Hypothalamus (tissue), 51 donors: ENCODE results near the gene JAZF1.
"Not testable (repeated sequence)": the region's sequence is repeated elsewhere in the genome, so short reads cannot be mapped to it uniquely, and the experiment has no call there.

Experiments used
- DNase-seq, 51 donors: peaks; one replicate each; lab custom pipeline; 2025; lab: John Stamatoyannopoulos, UW

The JAZF1 gene

DNA sequence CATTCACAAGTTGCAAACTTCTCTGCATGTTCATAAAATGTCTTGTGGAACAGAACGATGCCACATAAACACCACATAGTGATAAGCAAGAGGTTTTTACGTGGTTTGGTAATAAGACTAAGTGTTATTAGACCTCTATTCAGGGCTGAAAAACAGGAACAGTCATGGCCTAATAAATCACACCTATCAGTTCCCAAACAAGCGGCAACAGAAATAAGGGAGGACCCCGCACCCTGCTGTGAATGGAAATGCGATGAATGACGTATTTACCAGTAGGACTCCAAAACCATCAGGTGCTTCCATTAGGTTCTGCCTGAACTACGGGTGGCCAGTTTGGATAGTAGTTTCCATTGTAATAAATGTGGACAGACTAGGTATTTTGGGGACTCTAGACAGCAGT is 311.5 kb downstream of the JAZF1 start:
- DNase-seq, result no peak

DNA sequence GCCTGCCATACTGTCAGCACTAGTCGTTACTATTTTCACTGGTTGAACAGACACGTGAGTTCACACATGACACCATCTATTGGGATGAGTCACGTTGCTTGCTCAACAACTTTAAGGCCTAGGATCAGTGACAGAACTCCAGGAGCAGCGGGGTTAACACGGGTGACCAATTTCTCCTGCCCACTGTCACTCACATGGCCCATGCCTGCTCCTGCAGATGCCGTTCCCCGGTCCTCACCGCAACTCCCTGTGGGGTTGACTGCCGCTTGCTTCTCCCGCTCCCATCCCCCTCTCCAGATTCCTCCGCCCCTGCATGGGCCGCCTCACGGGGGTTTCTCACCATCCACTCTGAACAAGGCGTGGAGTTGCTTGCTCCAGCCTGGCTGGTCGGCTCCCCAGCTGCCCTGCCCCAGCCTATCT is 312.5 kb downstream of the JAZF1 start:
- no peak for DNase-seq

DNA sequence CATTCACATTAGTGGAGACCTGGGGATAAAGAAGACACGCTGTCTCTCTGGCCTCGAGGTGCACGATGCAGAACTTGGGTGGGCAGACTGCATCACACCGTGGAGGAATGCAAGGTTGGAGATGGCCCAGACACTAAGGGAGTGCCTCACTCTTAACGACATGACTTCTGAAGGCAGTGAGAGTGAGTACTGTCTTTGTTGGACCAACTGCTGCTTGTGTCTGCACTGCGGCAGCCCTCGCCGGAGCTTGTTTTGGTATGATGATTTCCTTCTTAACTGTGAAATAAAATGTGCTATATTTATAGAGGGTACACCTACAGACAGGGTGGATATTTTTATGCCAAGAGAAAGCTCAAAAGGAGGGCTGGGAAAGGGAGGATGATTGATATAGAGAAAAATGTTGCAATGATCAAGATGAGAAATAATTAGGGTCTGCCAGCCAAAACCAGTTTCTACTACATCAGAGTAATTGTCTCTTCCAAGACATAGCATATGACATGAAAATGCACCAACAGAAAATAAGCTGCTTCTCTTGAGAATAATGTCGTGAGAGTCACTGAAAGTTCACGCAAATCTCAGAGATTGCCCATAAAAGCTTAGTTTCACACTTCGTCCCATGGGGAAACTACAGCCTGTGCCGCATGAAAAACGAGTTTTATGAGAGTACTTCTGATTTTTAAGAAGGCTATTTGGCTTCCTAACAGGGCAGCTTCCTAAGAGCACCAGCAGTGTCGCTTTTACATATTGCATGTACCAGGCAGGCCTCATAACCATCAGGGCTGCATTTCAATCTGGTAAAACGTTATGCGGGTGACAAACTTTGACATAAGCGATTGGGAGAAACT is 313.5 kb downstream of the JAZF1 start:
- peak in 1 of 51 donors; percentile 32 for DNase-seq

DNA sequence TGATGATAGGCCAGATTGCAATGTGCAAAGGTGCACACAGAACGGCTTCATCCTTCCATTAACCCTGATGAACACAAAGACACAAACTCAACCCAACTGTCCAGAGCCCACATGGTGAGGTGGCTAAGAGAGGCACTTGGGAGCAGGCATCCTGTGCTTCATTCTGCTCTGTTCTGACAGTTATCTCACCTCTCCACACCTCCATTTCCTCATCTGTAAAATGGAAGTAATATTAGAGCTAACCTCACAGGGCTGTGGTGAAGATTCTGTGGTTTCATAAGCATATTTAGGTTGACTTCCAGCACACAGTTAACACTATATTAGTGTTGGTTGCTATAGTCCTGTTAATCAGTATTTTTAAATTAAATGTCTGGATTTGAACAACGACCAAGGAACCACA is 314.3 kb downstream of the JAZF1 start:
- no peak for DNase-seq

DNA sequence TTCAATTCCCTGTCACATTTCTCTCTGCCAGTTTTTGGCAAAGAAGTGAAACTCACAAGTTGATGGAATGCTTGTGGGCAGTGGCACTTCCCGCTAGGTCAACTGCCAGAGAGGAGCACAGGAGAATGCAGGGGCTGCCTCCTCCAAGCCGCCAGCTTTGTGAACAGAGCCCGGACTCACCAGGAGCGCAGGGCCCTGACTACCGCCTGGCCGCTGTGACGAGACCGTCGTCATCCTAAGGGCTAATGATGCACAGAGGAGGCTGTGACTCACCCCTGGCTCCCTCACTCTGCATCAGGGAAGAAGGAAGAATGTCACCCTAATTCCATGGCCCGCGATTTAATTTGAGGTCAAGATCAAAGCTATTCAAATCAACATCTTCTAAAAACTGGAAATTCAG is 316.7 kb downstream of the JAZF1 start:
- peak in 6 of 51 donors; percentile 4 to 36 (median 26) for DNase-seq

DNA sequence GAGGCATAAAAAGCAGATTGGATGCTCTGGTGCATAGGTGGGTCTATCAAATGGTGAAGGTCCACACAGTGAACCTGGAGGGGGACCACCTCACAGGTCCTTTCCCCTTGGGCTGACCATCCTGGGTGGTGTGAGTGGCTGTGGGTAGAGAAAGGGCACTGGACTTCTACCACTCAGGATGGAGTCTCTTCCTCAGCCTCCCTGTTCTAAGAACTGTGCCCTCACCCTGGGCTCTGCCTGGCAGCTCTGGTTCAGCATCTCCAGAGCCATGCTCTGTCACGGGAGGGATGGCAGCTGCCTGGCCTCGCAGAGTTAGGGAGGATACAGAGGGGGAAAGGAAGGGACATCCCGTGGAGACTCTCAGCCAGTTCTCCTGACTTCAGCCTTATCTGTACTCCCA is 318.8 kb downstream of the JAZF1 start:
- no peak for DNase-seq

DNA sequence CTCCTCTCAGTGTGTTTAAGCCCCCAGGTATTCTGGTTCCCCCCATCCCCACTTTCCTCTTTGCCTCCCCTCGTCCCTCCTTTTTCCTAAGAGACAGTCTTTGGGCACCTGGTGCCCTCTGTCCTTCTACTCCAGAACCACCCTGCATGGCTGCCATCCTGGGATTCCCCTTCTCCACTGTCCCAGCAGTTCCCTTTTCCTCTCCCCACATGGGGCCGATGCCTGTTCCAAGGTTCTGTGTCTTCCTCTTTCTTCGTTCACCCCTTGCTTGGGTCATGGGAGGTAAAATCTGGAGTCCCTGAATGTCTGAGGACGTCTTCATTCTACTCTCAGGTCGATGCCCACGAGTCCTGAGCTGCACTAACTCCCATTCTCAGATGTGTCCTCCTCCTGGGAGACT is 319.8 kb downstream of the JAZF1 start:
- DNase-seq, result no peak

DNA sequence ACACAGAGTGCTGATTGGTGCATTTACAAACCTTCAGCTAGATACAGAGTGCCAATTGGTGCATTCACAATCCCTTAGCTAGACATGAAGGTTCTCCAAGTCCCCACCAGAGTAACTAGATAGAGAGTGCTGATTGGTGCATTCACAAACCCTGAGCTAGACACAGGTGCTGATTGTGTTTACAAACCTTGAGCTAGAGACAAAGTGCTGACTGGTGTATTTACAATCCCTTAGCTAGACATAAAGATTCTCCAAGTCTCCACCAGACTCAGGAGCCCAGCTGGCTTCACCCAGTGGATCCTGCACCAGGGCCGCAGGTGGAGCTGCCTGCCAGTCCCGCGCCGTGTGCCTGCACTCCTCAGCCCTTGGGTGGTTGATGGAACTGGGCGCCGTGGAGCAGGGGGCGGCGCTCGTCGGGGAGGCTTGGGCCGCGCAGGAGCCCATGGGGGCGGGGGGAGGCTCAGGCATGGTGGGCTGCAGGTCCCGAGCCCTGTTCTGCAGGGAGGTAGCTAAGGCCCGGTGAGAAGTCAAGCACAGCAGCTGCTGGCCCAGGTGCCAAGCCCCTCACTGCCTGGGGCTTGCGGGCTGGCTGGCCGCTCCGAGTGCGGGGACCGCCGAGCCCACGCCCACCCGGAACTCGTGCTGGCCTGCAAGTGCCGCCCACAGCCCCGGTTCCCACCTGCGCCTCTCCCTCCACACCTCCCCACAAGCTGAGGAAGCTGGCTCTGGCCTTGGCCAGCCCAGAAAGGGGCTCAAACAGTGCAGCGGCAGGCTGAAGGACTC is 323.7 kb downstream of the JAZF1 start:
- DNase-seq, result not testable (repeated sequence)

DNA sequence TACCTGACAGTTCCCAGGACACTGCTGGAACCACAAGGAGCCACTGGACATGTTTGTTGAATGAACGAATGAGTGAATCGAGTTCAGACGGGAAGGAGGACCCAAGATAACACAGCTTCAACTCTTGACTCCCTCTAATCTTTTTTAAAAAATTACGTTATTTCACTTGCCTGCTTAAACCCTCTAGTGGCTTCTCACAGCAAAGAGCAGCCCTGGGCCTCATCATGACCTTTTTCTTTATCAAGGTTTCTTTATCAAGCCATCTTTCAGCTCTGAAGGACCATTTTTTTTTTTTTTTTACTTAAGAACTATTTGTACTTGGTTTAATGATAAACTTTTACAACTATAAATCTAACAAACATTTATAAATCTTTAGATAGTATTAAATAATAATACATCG is 330.1 kb downstream of the JAZF1 start:
- no peak for DNase-seq

DNA sequence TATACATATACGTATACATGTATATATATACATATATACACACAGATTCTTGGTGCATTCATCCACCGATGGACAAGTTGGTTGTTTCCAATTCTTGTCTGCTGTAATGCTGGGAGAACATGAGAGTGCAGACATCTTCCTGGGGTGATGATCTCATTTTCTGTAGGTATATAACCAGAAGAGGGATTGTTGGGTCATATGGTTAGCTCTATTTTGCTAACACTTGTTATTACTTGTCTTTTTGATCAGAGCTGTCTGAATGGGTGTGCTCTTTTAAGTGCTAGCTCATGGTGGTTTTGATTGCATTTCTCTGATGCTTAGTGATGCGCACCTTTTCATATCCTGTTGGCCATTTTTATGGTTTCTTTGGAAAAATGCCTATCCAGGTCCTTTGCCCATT is 334.2 kb downstream of the JAZF1 start:
- no peak for DNase-seq

DNA sequence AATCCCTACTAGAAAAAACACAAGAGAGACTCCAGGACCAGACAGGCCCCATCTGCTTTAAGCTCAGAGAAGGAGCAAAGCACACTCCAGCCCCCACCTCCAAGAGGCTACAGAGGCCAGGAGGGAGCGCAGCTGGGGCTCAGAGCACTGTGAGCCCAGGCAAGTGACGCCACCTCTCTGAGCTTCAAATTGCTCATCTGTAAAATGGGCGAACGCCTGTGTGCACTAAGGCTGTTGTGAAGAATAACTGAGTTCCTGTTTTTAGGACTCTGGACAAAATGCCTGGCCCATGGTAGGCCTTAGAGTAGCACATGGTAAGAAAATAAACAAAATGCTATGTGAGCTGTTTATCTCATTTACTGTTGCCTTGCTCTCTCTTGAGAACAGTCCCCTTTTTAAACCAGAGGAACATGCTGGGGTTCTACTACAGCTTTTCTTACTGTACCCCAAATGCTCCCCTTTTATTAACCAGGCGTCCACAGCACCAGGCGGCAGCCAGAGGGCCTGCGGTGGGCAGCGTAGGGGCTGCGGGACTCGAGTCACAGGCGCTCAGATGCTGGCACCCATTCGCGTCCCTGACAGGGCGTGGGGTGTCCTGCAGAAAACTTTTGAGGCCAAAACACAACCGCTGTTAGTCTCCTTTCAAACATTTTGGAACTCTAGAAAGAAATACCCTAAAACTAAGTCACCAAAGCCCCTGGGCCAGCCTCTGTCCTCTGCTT is 336.9 kb downstream of the JAZF1 start:
- no peak for DNase-seq

DNA sequence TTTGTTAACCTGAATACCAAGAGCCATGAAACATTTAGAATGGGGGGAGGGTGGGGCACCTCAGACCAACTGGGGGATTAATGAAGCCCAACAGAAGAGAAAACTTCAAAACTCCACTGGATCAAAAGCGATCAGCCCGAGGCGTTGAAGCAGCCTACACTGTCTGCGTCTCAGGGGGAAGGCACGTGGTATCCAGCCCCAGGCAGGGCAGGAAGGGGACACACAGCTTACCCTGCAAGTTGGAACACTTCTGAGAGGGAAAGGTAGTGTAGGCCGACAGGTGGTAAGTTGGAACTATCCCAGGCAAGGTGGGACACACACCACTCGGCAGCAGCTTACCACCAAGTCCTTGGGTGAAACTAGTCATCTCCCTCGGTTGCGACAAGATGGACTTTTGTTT is 337.7 kb downstream of the JAZF1 start:
- DNase-seq, result no peak

DNA sequence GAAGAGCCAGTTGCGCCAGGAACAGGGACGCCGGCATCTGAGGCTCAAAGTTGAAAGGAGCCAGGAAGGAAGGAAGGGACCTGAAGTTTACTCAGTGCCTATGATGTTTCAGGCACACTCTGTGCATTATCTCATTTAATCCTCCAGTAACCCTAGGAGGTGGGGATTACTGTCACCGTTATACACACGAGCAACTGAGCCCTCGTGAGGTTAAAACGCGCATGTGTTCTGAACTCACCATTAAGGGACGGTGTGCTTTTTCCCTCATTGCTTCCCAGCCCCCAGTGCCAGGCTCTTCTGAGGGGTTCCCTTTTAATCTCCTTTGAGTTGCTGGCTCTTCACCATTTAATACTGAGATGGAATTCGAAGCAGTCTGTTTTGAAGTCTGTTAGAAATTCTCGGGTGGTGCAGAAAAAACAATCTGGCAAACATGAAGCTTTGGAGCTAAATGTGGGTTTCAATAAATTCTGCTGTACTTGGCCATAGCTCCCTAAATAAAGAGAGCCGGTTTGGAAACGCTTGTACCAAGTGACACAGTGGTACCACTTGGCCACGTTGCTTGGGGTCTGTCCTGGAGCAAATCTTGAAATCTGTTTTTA is 338.4 kb downstream of the JAZF1 start:
- no peak for DNase-seq

DNA sequence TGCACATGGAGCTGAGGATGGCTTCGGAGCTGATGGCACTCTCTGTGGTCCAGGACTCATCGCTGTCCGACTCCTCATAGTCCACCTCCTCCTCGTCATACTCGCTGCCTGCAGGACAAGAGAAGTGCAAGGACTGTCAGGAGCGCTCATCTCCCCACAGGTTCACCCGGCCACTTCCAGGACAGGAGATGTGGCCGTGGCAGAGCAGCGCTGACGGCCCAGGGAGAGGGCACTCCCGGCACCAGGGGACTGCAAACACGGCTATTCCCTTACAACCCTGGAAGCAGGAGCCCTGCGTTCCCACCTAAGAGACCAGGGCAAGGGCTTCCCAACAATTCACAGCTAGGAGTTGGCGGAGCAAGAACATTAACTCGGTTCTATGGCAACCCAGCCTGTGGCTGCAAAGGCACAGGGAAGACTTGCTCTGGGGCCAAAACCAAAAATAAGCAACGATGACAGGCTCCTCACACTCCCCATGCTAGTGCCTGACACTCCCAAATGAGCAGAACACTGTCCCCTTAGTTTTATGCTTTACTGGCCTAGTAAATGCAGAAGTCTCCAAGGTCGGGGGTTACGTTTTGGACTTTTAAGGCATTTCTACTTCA is 339.7 kb downstream of the JAZF1 start:
- DNase-seq, result no peak

DNA sequence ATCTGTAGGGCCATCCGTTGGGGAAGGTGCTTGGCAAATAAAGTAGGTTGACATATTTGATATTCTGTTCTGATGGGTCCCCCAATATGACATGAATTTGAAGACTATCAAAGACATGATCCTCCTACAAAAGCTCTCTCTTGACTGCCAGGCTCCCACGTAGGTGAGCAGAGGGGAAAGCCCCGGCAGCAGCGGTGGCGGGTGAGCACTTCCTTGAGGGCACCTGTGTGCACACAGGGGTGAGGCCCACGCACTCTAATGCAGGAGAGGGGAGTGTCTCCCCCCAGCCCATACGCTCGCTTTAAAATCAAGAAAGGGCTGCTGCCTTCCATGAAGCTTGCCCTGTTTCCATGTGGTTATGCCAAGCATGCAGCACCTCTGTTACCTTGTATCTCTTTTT is 340.3 kb downstream of the JAZF1 start:
- DNase-seq, result no peak

DNA sequence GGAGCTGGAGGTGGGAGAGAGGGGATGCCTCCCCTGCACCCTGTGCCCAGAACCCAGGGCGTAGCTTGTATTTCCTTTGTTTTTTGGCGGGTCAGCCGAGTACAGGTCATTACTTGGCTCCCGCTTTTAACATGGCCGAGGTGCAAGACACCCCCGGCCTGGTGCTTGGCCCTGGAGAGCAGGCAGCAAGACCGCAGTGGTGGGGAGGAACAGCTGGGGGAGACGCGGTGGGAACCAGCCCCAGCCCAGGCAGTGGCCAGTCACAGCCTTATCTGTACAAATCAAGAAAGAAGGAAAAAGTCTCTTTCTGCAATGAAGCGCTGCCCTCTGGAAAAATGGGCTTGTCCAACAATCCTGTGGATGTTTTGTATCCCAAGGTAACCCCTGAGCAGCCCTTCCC is 341.5 kb downstream of the JAZF1 start:
- DNase-seq, result no peak

DNA sequence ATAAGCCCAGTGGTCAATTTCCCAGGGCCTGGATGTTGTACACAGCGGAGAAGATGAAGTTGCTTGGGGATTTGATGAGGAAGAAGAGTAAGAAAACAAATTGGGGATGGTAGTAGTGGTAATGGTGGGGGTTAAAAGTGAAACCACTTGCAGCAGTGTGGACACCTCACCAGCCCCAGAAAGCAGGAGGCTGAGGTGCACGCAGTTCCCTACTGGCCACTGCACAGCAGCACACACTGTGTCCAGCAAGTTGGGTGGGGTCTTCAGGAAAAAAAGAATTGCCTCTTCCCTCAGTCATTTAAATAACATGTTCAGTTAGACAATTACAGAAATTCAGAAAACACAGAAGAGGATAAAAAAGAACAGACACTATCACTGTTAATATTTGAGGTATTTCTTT is 344.1 kb downstream of the JAZF1 start:
- DNase-seq, result no peak

DNA sequence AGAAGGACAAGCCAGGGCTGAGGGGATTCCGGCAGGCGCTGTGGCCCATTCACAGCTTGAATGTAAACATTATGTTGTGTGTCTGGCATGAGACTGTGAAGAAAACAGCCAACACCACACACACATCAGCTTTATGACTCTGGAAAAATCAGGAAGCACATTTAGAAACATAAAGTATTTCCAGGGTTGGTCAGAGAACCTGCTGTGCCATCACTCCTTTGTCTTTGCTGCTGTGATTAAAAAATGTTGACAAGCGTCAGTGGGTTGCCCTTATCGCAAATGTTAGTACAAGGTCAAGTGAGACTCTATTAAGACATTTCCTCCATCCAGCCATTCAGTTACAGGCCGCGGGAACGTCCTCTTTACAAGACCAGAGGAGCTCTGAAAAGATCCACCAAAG is 345.2 kb downstream of the JAZF1 start:
- DNase-seq, result no peak

DNA sequence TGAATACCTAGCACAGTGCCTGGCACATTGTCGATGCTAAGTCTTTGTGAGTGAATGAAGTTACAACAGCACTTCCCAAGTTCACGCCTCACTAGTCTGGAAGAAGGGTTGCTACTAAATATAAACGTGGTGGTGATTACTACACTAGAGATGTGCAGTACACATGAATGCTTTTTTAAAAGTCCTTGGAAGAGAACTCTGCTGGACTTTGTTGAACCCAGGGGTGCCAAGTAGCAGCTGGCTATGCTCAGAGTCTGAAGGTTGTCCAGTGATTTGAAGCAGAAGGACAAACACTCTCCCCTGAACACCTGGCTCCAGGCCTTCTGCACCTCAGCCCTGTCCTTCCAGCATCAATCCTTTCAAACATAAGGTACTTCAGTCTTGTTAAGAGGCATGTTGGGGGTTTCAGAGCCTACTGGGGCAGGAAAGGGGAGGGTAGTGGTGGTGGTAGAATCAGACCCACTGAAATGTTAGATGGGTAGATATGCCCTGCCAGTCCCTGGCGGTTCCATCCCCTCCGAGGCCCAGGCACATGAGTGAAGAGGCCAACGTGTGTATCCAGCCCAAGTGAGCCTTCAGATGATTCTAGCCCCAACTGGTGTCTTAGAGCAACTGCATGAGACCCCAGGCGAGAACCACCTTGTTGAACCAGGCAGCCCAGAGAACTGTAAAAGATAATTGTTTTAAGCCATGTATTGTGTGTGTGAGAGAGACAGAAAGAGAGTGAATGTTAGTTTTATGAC is 346.2 kb downstream of the JAZF1 start:
- DNase-seq, result peak in 3 of 51 donors; percentile 15 to 23 (median 19)

DNA sequence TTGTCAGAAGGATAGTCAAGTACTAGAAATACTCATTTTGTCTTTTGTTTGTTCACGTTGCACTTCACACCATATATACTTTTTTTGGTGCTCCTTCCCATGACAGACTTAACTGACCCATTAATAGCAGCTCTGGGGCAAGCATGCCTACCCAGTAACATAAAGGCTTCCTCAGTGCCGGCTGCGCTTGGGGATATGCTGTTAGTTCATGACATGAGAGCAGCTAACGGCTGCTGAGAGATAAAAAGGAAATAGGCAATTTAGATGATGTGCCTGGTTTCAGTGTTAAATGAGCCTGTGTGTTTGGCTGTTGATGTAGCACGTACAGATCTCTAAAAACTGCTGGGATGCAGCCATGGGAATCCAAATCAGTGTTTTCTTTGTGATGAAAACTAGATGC is 354.2 kb downstream of the JAZF1 start:
- DNase-seq, result no peak
